ENCODE data around the gene ARHGAP32.

DNA sequence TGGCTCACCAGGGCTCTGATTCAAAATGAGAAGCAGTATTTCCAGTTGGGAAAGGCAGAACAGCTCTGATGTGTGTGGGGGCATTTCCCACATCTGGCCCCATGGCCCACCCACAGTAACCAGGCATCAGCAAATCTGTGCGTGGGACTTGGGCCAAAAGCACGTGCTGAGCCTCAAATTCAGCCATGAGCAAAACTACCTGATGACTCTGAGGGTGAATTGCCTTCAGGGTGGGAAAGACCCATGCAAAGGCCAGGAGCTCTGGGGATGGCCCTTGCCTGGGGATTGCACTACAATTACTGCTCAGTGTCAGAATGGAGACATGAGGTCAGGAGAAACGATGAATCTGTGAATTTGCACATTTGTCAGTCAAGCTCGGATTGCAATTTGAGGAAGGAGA, 270.3 kb downstream of the ARHGAP32 start:
- TF ChIP-seq, protein P1, sequence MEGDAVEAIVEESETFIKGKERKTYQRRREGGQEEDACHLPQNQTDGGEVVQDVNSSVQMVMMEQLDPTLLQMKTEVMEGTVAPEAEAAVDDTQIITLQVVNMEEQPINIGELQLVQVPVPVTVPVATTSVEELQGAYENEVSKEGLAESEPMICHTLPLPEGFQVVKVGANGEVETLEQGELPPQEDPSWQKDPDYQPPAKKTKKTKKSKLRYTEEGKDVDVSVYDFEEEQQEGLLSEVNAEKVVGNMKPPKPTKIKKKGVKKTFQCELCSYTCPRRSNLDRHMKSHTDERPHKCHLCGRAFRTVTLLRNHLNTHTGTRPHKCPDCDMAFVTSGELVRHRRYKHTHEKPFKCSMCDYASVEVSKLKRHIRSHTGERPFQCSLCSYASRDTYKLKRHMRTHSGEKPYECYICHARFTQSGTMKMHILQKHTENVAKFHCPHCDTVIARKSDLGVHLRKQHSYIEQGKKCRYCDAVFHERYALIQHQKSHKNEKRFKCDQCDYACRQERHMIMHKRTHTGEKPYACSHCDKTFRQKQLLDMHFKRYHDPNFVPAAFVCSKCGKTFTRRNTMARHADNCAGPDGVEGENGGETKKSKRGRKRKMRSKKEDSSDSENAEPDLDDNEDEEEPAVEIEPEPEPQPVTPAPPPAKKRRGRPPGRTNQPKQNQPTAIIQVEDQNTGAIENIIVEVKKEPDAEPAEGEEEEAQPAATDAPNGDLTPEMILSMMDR (IDR thresholded peaks at IDR 0.05), result no peak
- no peak for TF ChIP-seq POLR2A (IDR thresholded peaks at IDR 0.05)
